Fibroblast of skin of right biceps (primary cell): ENCODE results near the gene WDR13.
A peak's percentile ranks its signal among the peaks of the same experiment; 100 is the strongest.
"Not testable (repeated sequence)": the region's sequence is repeated elsewhere in the genome, so short reads cannot be mapped to it uniquely, and the experiment has no call there.

ENCODE experiments used
- DNase-seq: peaks from one replicate; pipeline ENCODE4 v3.0.0-alpha.2; 2013

Gene WDR13

DNA sequence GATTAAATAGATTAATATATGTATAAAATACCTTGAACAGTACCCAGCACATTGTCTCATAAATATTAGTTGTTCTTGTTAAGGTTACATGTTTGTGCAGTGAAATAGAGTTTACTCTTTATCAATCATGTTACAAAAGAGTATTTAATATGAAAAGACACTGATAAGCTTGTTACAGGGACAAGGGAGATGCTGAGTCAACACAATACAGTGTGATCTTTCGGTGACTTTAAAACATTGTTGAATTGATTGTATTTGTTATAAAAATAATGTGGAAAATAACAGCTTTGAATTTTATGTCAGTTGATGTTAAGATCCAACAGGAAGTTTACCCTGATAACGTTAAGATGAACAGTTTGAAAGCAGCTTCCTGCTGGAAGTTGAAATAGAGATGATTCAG is 1.4 kb upstream of the WDR13 start:
- no peak for DNase-seq

DNA sequence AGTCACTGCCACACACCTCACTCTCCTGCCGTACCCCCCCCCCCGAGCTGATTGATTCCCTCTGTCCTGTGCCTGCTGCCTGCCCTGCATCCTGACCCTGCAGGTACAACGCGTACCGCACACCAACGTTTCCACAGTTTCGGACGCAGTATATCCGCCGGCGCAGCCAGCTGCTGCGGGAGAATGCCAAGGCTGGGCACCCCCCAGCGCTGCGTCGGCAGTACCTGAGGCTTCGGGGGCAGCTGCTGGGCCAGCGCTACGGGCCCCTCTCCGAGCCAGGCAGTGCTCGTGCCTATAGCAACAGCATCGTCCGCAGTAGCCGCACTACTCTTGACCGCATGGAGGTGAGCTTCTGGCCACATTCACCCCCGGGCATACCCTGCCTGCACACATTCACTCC is 1.3 kb downstream of the WDR13 start:
- DNase-seq: no peak

DNA sequence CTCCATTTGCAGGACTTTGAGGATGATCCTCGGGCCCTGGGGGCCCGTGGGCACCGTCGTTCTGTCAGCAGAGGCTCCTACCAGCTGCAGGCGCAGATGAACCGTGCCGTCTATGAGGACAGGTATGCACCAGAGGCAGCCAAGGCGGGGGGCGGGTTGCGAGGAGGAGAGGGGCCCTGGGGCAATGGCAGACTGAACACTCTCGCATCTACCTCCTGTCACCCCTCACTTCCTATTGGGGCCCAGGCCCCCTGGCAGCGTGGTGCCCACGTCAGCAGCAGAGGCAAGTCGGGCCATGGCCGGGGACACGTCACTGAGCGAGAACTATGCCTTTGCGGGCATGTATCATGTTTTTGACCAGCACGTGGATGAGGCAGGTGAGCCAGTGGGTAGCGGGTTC is 2.0 kb downstream of the WDR13 start:
- DNase-seq: no peak

DNA sequence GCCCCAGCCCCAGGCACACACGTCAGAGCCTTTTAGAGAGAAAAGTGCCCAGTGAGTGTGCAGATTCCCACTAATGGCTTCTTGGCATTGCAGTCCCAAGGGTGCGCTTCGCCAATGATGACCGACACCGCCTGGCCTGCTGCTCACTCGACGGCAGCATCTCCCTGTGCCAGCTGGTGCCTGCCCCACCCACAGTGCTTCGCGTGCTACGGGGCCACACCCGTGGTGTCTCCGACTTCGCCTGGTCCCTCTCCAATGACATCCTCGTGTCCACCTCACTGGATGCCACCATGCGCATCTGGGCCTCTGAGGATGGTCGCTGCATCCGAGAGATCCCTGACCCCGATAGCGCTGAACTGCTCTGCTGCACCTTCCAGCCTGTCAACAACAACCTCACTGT is 2.9 kb downstream of the WDR13 start:
- DNase-seq: no peak

DNA sequence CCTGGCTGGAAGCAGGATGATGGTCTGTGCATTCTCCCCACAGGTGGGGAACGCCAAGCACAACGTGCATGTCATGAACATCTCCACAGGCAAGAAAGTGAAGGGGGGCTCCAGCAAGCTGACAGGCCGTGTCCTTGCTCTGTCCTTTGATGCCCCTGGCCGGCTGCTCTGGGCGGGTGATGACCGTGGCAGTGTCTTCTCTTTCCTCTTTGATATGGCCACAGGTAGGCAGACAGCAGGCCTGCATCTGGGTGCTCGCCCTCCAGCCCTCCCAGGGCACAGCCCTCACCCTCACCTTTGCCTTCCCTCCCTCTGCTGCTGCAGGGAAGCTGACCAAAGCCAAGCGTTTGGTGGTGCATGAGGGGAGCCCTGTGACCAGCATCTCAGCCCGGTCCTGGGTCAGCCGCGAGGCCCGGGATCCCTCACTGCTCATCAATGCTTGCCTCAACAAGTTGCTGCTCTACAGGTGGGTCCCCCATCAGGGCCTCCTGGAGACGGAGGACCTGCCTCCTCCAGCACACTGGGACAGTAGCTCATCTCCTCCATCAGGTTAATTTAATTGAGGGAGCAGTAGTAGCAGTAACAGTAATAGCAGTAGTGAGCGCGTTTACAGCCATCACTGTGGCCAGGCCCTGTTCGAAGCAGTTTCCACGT is 4.6 kb downstream of the WDR13 start:
- no peak for DNase-seq

DNA sequence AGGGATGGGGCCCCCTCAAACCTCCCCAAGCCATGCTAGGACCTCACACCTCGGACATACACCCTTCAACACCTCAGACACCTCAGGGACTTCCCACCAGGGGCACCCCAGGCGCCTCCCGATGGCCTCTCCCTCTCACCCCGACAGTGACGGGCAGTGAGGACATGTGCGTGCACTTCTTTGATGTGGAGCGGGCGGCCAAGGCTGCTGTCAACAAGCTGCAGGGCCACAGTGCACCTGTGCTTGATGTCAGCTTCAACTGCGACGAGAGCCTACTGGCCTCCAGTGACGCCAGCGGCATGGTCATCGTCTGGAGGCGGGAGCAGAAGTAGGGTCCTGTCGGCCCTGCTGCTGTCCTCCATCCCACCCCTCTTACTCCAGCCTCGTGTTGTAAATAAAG is 7.4 kb downstream of the WDR13 start:
- DNase-seq: no peak

DNA sequence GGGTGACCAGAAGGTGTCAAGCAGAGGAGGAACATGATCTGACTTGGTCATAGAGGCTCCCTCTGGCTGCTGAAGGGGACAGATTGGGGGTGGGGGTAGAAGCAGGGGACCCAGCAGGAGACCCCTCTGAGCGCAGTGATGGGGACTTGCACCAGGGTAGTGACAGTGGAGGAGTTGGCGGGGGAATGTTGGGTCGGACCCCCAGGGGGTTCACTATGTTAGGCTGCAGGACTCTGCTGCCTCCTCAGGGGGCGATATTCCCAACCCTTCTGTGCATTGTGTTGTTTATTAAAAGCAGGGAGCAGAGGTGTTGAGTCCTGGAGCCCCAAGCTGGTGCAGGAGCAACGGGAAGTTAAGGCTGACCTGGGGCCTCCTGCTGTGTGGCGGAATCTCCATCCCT is 8.8 kb downstream of the WDR13 start:
- DNase-seq: no peak

DNA sequence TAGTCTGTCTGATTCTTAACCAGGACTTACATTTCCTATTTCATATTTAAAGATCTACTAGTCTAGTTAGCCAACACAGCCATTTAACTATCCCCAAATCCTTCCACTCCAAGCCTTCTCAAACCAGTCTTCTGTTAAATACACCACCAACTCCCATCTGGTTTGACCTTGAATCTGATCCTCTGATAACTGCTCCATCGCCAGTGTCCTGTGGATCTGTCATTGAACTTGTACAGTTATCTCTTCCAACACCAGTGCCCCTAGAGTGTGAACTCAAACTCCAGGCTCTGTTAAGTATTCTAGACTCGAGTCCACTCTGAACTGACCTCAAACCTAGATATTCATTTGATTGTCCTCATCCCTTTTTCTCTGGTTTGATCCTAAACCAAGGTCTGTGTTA is 14.4 kb downstream of the WDR13 start:
- no peak for DNase-seq

DNA sequence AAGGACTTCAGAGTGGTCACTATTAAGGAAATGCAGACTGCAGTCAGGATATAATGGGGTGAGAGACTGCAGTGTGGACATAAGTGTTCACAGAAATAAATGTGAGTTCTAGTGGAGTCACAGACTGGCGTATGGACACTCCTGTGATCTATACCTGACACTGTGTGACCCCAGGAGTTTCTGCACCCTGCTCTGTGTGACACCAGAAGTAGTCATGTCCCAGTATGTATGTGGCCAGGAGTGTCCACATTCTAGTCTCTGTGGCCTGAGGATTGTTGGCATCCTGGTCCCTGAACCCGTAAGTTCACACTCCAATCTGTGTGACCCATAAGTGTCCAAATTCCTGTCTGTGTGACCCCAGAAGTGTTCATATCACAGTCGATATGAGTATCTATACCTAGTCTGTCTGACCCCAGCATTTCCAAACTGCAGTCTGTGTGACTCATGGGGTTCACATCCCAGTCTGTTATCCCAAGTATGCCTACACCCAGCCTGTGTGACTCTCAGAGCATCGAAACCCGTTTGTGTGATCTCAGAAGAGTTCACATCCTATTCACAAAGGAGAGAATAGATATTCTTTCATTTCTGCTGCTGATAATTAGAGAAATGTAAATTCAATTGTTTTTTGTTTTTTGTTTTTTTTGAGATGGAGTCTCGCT is 16.3 kb downstream of the WDR13 start:
- DNase-seq: no peak

DNA sequence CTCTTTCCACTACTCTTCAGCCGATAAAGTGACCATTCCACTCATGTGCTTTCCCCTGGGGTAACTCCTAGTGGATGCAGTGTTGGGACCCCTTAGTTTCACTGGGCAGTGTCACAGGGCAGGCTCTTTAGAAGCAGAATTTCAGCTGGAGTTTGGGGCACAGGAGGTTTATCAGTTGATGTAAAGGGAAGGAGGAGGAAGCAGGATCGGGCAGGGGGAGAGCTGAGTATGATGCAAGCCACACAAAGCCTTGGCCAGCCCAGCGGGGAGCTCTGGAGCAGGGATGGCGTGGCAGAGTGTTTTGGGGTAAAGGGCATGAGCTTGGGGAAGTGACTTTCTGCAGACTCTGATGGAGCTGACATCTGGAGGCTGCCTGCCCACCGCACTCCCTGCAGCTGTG is 19.3 kb downstream of the WDR13 start:
- no peak for DNase-seq

DNA sequence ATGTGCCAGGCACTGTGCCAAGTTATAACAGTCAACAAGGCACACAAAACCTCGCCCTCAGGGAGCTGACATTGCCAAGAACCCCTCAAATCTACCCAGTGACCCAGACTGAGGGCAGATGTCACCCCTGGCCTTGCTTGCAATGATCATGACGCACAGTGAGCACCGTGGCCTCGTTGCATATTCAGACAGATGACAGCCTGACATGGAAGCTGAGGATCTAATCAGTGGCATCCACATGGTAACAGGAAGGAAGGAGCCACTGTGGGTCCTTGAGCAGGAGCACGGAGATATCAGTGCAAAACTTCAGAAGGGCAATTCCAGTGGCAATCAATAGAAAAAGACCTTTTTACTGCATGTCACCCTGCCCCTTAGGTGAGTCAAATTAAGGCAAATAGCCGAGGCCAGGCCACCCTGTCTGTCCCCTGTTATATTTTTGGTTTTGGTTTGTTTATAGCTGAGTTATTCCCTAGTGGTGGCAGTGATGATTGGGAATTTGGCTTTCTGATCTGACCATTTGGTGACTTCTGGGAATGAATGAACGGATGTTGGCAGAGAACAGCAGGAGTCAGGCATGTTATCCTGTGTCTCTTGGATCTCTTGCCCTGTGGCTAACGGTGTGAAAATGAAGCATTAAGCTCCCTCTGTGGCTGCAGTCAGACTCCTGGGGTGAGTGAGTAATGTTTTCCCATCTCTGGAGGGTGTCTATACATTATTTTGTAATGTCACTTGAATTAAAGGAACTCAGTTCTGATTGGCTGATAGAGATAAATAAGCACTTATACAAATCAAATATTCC is 20.4 kb downstream of the WDR13 start:
- peak; percentile 59 for DNase-seq

DNA sequence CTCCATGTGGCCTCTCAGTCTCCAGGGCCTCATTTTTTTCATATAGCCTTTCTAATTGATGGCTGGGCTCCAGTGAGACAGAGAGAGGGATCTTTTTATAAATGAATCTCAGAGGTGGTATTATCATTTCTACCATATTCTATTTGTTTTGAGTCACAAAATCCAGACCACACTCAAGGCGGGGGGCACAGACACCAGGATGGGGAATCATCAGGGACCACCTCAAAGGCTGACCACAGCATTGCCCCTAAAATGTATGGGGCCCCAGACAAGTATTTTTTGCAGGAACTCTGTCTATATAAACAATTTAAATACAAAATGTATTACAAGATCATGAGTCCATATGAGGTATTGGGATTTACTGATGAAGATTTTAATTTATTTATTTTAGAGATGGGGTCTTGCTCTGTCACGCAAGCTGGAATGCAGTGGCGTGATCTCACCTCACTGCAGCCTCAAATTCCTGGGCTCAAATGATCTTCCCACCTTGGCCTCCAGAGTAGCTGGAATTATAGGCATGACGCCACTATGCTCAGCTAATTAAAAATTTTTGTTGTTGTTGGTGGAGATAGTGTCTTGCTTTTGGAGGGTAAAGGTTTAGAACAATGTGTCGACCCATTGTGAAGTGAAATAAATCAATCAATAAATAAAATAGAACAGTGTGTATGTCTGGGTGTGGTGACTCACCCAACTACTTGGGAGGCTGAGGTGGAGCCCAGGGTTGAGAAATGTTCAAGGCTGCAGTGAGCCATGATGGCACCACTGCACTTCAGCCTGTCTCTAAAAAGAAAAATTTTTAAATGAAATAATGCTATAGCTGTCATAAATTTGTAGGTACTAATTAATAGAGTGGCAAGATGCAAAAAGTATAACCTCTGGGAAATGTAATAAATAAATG is 29.4 kb downstream of the WDR13 start:
- no peak for DNase-seq

DNA sequence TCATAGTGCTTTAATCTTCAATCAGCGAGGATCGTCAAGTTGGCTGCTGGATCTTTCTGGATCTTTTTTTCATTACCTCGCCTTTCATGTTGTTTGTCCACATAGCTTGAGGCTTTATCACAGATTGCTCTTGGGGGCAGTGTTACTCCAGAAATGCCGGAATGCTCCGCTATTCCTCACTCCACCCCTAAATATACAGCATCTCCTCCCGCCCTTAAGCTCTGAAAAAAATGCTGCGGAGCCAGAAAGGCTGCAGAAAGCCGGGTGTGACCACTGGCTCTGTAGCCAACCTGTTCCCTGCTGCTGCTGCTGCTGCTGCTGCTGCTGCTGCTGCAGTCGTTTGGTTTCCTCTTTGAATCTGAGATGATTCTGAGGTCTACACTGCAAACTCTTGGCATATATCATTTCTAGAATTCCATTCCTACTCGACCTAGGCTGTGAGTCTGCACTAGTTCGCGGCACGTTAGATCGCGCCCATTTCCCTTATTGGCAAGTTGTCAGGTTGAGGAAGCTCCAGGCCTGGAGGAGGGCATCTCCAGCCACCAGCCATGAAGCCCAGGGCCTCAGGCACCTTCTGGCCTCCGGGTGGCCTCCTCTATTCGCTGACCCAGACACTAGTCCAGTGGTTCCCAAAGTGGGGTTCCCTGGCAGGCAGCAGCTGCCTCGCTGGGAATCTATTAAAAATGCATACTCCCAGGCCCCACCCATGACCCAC is 34.2 kb downstream of the WDR13 start:
- DNase-seq: peak; percentile 89

DNA sequence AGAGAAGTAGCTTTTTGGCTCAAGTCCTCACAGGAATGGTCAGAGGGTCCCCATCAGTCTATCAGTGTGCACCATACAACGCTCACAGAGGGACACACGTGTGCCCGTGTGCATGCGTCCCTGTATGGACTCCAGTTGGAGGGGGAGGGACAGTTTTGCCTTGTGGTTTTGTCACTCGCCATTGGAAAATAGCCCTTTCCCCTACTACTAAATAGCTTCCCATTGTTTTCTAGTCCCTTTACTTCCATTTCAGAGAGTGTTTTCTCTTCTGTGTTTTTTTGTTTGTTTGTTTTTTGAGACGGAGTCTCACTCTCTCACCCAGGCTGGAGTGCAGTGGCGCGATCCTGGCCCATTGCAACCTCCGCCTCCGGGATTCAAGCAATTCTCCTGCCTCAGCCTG is 34.9 kb downstream of the WDR13 start:
- DNase-seq: no peak

DNA sequence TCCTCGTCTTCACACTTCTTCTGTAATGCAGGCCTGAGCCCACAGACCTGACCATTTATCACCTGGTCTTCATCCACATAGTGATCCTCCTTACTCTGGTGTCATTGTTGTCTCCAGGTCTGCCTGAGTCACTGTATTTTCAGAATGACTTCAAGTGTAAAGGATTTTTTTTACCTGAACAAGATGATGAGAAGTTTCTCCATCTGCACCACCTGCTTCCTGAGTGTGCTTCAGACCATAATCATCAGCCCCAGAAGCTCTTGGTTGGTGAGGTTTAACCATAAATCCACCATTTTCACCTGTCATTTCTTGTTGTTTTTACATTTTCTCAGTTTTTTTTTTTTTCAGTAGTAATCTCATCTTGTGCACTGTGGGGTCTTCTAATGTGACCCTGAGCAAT is 39.0 kb downstream of the WDR13 start:
- no peak for DNase-seq

DNA sequence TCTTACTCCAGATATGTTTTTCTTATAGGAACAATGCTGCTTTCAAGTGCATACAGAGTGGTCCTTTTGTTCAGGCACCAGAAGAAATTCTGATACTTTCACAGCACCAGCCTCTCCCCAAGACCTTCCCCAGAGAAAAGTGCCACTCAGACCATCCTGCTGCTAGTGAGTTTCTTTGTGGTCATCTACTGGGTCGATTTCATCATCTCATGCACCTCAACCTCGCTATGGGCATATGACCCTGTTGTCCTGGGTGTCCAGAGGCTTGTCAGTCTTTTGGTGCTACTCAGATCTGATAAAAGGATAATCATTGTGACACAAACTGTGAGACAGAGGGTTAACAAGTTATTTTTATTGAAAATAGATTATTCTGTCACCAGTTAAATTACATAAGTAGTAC is 39.5 kb downstream of the WDR13 start:
- no peak for DNase-seq

DNA sequence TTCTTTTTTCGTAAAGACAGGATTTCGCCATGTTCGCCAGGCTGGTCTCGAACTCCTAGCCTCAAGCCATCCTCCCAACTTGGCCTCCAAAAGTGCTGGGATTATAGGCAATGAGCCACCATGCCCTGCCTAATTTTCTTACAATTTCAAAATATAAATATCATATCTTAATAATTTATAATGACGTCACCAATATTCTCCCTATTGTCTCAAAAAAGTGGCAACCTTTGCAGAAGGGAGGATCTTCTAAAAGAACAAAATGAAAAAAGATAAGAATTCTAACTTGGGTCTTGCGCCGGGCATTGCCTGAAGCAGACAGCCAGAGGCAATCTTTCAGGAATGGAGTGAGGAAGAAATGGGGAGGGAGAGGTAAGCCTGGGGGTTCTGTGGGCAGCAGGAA is 48.4 kb downstream of the WDR13 start:
- no peak for DNase-seq

DNA sequence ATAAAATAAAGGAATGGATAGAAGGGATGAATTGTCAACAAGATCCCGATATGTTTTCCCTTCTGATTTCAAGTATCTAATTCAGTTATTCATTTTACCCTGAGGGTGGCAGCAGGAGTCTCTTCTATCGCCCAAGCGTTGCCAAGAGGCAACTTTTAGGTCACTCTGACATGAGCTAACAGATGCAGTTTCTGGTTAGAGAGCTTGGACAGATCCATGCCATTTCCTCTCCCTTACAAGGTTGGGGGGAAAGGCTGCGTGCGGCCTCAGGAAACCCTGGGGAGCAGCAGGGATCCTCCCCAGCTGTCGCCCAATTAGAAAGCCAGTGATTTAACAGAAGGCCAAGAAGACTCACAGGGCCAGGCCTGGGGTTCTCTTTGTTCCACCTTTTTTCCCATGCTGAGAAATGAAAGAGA is 51.1 kb downstream of the WDR13 start:
- peak; percentile 33 for DNase-seq

DNA sequence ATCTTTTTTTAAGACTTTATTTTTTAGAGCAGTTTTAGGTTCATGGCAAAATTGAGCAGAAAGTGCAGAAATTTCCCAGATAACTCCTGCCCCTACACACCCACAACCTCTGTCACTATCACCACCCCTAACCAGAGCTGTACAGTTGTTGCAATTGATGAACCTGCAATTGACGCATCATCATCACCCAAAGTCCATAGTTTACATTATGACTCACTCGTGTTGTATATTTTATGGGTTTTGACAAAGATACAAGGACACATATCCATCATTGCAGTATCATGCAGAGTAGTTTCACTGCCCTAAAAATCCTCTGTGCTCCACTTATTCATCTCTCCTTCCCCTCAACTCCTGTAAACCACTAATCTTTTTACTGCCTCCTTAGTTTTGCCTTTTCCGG is 51.8 kb downstream of the WDR13 start:
- DNase-seq: no peak

DNA sequence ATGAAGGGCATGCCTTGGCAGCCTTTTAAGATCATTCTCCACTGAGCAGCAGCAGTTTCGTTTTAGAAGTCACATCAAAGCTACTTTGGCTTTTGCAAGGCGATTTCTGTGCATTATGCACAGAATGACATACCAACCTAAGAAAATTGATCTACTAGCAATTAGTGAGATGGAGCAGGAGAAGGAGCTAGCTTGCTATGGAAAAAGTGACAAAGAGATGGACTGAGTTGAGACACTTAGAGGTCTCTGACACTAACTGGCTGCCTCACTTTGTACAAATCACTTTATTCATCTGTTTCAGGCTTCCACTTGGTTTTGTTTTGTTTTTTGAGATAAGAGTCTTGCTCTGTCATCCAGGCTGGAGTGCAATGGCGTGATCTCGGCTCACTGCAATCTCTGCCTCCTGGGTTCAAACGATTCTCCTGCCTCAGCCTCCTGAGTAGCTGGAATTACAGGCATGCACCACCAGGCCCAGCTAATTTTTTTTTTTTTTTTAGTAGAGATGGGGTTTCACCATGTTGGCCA is 54.8 kb downstream of the WDR13 start:
- DNase-seq: not testable (repeated sequence)

DNA sequence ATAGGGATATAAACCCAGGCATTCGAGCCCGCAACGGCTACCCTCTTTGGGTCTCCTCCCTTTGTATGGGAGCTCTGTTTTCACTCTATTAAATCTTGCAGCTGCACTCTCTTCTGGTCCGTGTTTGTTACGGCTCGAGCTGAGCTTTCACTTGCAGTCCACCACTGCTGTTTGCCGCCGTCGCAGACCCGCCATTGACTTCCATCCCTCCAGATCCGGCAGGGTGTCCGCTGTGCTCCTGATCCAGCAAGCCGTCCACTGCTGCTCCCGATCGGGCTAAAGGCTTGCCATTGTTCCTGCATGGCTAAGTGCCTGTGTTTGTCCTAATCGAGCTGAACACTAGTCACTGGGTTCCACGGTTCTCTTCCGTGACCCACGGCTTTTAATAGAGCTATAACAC is 57.5 kb downstream of the WDR13 start:
- not testable (repeated sequence) for DNase-seq
